Ishikawa (cell line): ENCODE data around the gene HIVEP1.

Experiments
- CEBPB ChIP-seq: IDR thresholded peaks from 2 replicates; pipeline ENCODE4 v1.6.1; 2012
- CREB1 ChIP-seq: IDR thresholded peaks from 2 replicates; pipeline ENCODE4 v1.6.1; 2012; ENCODE audit warnings: low read depth
- EGR1 ChIP-seq: IDR thresholded peaks from 2 replicates; pipeline ENCODE4 v1.6.1; 2012
- EP300 ChIP-seq: IDR thresholded peaks from 2 replicates; pipeline ENCODE4 v1.6.1; 2012; ENCODE audit warnings: borderline replicate concordance
- FOXM1 ChIP-seq: IDR thresholded peaks from 2 replicates; pipeline ENCODE4 v1.6.1; 2012; ENCODE audit warnings: low read depth, borderline replicate concordance
- MAX ChIP-seq: IDR thresholded peaks from 2 replicates; pipeline ENCODE4 v1.6.1; 2012
- NFIC ChIP-seq: IDR thresholded peaks from 2 replicates; pipeline ENCODE4 v1.6.1; 2012
- RAD21 ChIP-seq: IDR thresholded peaks from 2 replicates; pipeline ENCODE4 v1.6.1; 2012; ENCODE audit warnings: low read depth
- REST ChIP-seq: IDR thresholded peaks from 2 replicates; pipeline ENCODE4 v1.6.1; 2012; ENCODE audit warnings: low read depth, mild to moderate bottlenecking
- TAF1 ChIP-seq: IDR thresholded peaks from 2 replicates; pipeline ENCODE4 v1.6.1; 2012; ENCODE audit warnings: low read depth, mild to moderate bottlenecking
- TCF12 ChIP-seq: IDR thresholded peaks from 2 replicates; pipeline ENCODE4 v1.6.1; 2012; ENCODE audit warnings: low read depth
- TEAD4 ChIP-seq: IDR thresholded peaks from 2 replicates; pipeline ENCODE4 v1.6.1; 2012
- USF1 ChIP-seq: IDR thresholded peaks from 2 replicates; pipeline ENCODE4 v1.6.1; 2012
- YY1 ChIP-seq: IDR thresholded peaks from 2 replicates; pipeline ENCODE4 v1.6.1; 2012; ENCODE audit warnings: low read depth
- ZBTB7A ChIP-seq: IDR thresholded peaks from 2 replicates; pipeline ENCODE4 v1.6.1; 2012; ENCODE audit warnings: low read depth

HIVEP1 gene

GRCh38 chr6:12010635-12011275 is 1.4 kb upstream of the HIVEP1 start:
- TF ChIP-seq CEBPB, result no peak
- no peak for TF ChIP-seq EP300
- TF ChIP-seq TCF12, result no peak
- TF ChIP-seq TAF1, result no peak
- TF ChIP-seq CREB1, result no peak
- peak; percentile 59; the same call in 1 of the 2 replicates for TF ChIP-seq FOXM1
- no peak for TF ChIP-seq EGR1
- peak; percentile 32; the same call in 1 of the 2 replicates for TF ChIP-seq ZBTB7A
- TF ChIP-seq REST, result no peak

- TF ChIP-seq EP300 (no peak), CEBPB (no peak), RAD21 (no peak), NFIC (no peak), CREB1 (peak; percentile 59; the same call in 1 of the 2 replicates), REST (no peak), TAF1 (no peak; the same call in 1 of the 2 replicates), TCF12 (peak; percentile 79), MAX (peak; percentile 28; the same call in 1 of the 2 replicates), FOXM1 (no peak), EGR1 (peak; percentile 84), ZBTB7A (no peak; the same call in 1 of the 2 replicates), TEAD4 (no peak; the same call in 1 of the 2 replicates), USF1 (peak; percentile 79), YY1 (0 out of 2 replicates have a peak, but pooled peaks have one; percentile 16)
Observed at GRCh38 chr6:12011276-12012037, 655 bp upstream of the HIVEP1 start.

- TF ChIP-seq EGR1, result no peak
- TF ChIP-seq TEAD4, result no peak; the same call in 1 of the 2 replicates
- no peak for TF ChIP-seq TCF12
- TF ChIP-seq ZBTB7A, result peak; percentile 70; the same call in 1 of the 2 replicates
Observed at GRCh38 chr6:12012558-12013306, 620 bp downstream of the HIVEP1 start.

GRCh38 chr6:12013307-12013719 is 1.2 kb downstream of the HIVEP1 start:
- no peak for TF ChIP-seq EGR1
- TF ChIP-seq YY1, result no peak
- no peak for TF ChIP-seq TAF1
- TF ChIP-seq NFIC, result no peak
- no peak for TF ChIP-seq FOXM1
- no peak for TF ChIP-seq CEBPB
- no peak for TF ChIP-seq CREB1
- TF ChIP-seq TEAD4, result no peak
- TF ChIP-seq TCF12, result no peak
- TF ChIP-seq EP300, result no peak
- no peak for TF ChIP-seq USF1
- no peak for TF ChIP-seq RAD21
- TF ChIP-seq REST, result no peak
- no peak for TF ChIP-seq MAX
- TF ChIP-seq ZBTB7A, result no peak
